ENCODE results near the gene SNX33. TPM values are rescaled to one million over a fixed set of nuclear protein-coding genes. Genes with fewer than 3 reads are reported as not detected.

The SNX33 gene
- total RNA-seq, 1 experiment from 2014 or later: 19.8 TPM

- TF ChIP-seq CREM (CRISPR knock-in tag; IDR thresholded peaks at IDR 0.05) (peak; percentile 79), TEAD1 (CRISPR knock-in tag; IDR thresholded peaks at IDR 0.05) (peak; percentile 83; the same call in 1 of the 2 replicates), SP1 (CRISPR knock-in tag; conservative IDR thresholded peaks at IDR 0.05) (no peak; the same call in none of the 2 replicates), ERG (CRISPR knock-in tag; IDR thresholded peaks at IDR 0.05) (no peak), ZBTB21 (CRISPR knock-in tag; IDR thresholded peaks at IDR 0.05; ENCODE audit: borderline replicate concordance) (peak; percentile 92), ZNF416 (CRISPR knock-in tag; IDR thresholded peaks at IDR 0.05) (peak; percentile 65; the same call in 1 of the 2 replicates), MYBL2 (CRISPR knock-in tag; IDR thresholded peaks at IDR 0.05) (peak; percentile 89; the same call in 1 of the 2 replicates), ARID4B (CRISPR knock-in tag; IDR thresholded peaks at IDR 0.05; ENCODE audit: borderline replicate concordance) (peak; percentile 97), HMGA2 (CRISPR knock-in tag; IDR thresholded peaks at IDR 0.05) (no peak), ATF2 (CRISPR knock-in tag; IDR thresholded peaks at IDR 0.05; ENCODE audit: borderline replicate concordance, low read depth) (no peak), FOXP4 (CRISPR knock-in tag; IDR thresholded peaks at IDR 0.05) (peak; percentile 36; the same call in 1 of the 2 replicates), USF2 (CRISPR knock-in tag; IDR thresholded peaks at IDR 0.05) (peak; percentile 70), TCF7 (CRISPR knock-in tag; IDR thresholded peaks at IDR 0.05; ENCODE audit: low read depth) (peak; percentile 77), CREB1 (CRISPR knock-in tag; IDR thresholded peaks at IDR 0.05) (peak; percentile 80), ZNF232 (CRISPR knock-in tag; IDR thresholded peaks at IDR 0.05) (peak; percentile 78; the same call in 1 of the 2 replicates), FOXK1 (CRISPR knock-in tag; IDR thresholded peaks at IDR 0.05) (peak; percentile 70), KAT7 (CRISPR knock-in tag; IDR thresholded peaks at IDR 0.05; ENCODE audit: borderline replicate concordance) (peak; percentile 89; the same call in 1 of the 2 replicates), HMGXB4 (CRISPR knock-in tag; IDR thresholded peaks at IDR 0.05) (peak; percentile 93), JAZF1 (CRISPR knock-in tag; IDR thresholded peaks at IDR 0.05) (no peak), TP53 (CRISPR knock-in tag; IDR thresholded peaks at IDR 0.05) (peak; percentile 80; the same call in 1 of the 2 replicates)
- TF ChIP-seq, protein P1, sequence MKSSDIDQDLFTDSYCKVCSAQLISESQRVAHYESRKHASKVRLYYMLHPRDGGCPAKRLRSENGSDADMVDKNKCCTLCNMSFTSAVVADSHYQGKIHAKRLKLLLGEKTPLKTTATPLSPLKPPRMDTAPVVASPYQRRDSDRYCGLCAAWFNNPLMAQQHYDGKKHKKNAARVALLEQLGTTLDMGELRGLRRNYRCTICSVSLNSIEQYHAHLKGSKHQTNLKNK (CRISPR knock-in tag; IDR thresholded peaks at IDR 0.05): no peak
- TF ChIP-seq, protein P2, sequence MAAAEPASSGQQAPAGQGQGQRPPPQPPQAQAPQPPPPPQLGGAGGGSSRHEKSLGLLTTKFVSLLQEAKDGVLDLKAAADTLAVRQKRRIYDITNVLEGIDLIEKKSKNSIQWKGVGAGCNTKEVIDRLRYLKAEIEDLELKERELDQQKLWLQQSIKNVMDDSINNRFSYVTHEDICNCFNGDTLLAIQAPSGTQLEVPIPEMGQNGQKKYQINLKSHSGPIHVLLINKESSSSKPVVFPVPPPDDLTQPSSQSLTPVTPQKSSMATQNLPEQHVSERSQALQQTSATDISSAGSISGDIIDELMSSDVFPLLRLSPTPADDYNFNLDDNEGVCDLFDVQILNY (CRISPR knock-in tag; IDR thresholded peaks at IDR 0.05): peak; percentile 78
These were observed 7.8 kb upstream of the SNX33 start, which contains the start of gene IMP3 (continued) for GRCh38 chr15:75639709-75640482.

Data from WTC11 (cell line).